HEK293T (cell line): ENCODE measurements around the gene LCLAT1.

Experiments
- BHLHE40 ChIP-seq: fragments of 450-650 bp; IDR thresholded peaks from 2 replicates; pipeline ENCODE4 v1.6.1; 2016; ENCODE audit warnings: mild to moderate bottlenecking, moderate library complexity, borderline replicate concordance
- FOXA1 ChIP-seq: fragments of 450-650 bp; IDR thresholded peaks from 2 replicates; pipeline ENCODE4 v1.6.1; 2016; ENCODE audit warnings: mild to moderate bottlenecking
- FOXM1 ChIP-seq: fragments of 450-650 bp; IDR thresholded peaks from 2 replicates; pipeline ENCODE4 v1.6.1; 2017; ENCODE audit warnings: mild to moderate bottlenecking, borderline replicate concordance
- HDGF ChIP-seq: fragments of 450-650 bp; IDR thresholded peaks from 2 replicates; pipeline ENCODE4 v1.6.1; 2017; ENCODE audit warnings: antibody characterized with exemption, borderline replicate concordance
- NFRKB ChIP-seq: fragments of 450-650 bp; IDR thresholded peaks from 2 replicates; pipeline ENCODE4 v1.6.1; 2016; ENCODE audit warnings: mild to moderate bottlenecking, moderate library complexity
- PKNOX1 ChIP-seq: fragments of 450-650 bp; IDR thresholded peaks from 2 replicates; pipeline ENCODE4 v1.6.1; 2016
- SP1 ChIP-seq: fragments of 450-650 bp; IDR thresholded peaks from 2 replicates; pipeline ENCODE4 v1.6.1; 2017
- SUZ12 ChIP-seq: fragments of 450-650 bp; IDR thresholded peaks from 2 replicates; pipeline ENCODE4 v1.6.1; 2016; ENCODE audit warnings: mild to moderate bottlenecking
- ZNF384 ChIP-seq: fragments of 450-650 bp; IDR thresholded peaks from 2 replicates; pipeline ENCODE4 v1.6.1; 2016

- TF ChIP-seq SP1: no peak
- no peak for TF ChIP-seq BHLHE40
- TF ChIP-seq FOXM1: no peak
- no peak for TF ChIP-seq PKNOX1
- TF ChIP-seq NFRKB: no peak
- TF ChIP-seq HDGF: no peak
- no peak for TF ChIP-seq FOXA1
- no peak for TF ChIP-seq ZNF384
- no peak for TF ChIP-seq SUZ12
Observed at GRCh38 chr2:30514134-30514847, 67.2 kb downstream of the LCLAT1 start.
